HL-60/S4 treated with phorbol 12-myristate 13-acetate at 8.2 ng/mL for 4 days and 3 days (cell line): ENCODE data around the gene RABAC1.

Experiments
- in situ Hi-C: fragments of 300-500 bp; cut with MboI; formaldehyde crosslinking; loops from 2 replicates; pipeline ENCODE4 v1.15.0; 2022; ENCODE audit warnings: low sequenced_read_pairs

The RABAC1 gene

GRCh38 chr19:41990615-41991014 is 31.5 kb upstream of the RABAC1 start:
- in situ Hi-C loops = no loop called here

GRCh38 chr19:41990028-41990427 is 30.9 kb upstream of the RABAC1 start:
- in situ Hi-C loops = no loop called here

- in situ Hi-C loops = no loop called here
Observed at GRCh38 chr19:41988947-41989346, 29.8 kb upstream of the RABAC1 start.

GRCh38 chr19:41987141-41987860 is 28.2 kb upstream of the RABAC1 start:
- in situ Hi-C loops = no loop called here

- in situ Hi-C loops = no loop called here
Observed at GRCh38 chr19:41984961-41985360, 25.8 kb upstream of the RABAC1 start.

GRCh38 chr19:41981724-41982123 is 22.6 kb upstream of the RABAC1 start:
- in situ Hi-C loops = no loop called here

- in situ Hi-C loops = no loop called here
Observed at GRCh38 chr19:41978470-41978869, 19.3 kb upstream of the RABAC1 start.

- in situ Hi-C loops = no loop called here
Observed at GRCh38 chr19:41977916-41978315, 18.8 kb upstream of the RABAC1 start.

- in situ Hi-C loops = no loop called here
Observed at GRCh38 chr19:41974652-41975051, 15.5 kb upstream of the RABAC1 start.

GRCh38 chr19:41971363-41971762 is 12.2 kb upstream of the RABAC1 start:
- in situ Hi-C loops = no loop called here

- in situ Hi-C loops = no loop called here
Observed at GRCh38 chr19:41969772-41970458, 10.8 kb upstream of the RABAC1 start.

- in situ Hi-C loops = no loop called here
Observed at GRCh38 chr19:41968751-41969595, 9.9 kb upstream of the RABAC1 start.

GRCh38 chr19:41967054-41967783 is 8.1 kb upstream of the RABAC1 start:
- in situ Hi-C loops = no loop called here

- in situ Hi-C loops = no loop called here
Observed at GRCh38 chr19:41965106-41965505, 6.0 kb upstream of the RABAC1 start.

- in situ Hi-C loops = no loop called here
Observed at GRCh38 chr19:41960973-41961372, 1.9 kb upstream of the RABAC1 start.

- in situ Hi-C loops = loop anchor here (10.0 kb wide), 1 partner anchor 94 kb away; the partner anchor contains the start of gene RPS19
Observed at GRCh38 chr19:41958367-41959055, 610 bp downstream of the RABAC1 start.

- in situ Hi-C loops = loop anchor here (10.0 kb wide), 1 partner anchor 93 kb away; the partner anchor contains the start of gene RPS19
Observed at GRCh38 chr19:41957838-41958366, 1.2 kb downstream of the RABAC1 start.

- in situ Hi-C loops = loop anchor here (10.0 kb wide), 1 partner anchor 92 kb away; the partner anchor contains the start of gene RPS19
Observed at GRCh38 chr19:41957161-41957837, 1.8 kb downstream of the RABAC1 start.

GRCh38 chr19:41956621-41957020 is 2.5 kb downstream of the RABAC1 start:
- in situ Hi-C loops = loop anchor here (10.0 kb wide), 1 partner anchor 92 kb away; the partner anchor contains the start of gene RPS19
